DMS114 treated with DMSO at 0.1 percent for 48 hours (cell line): ENCODE measurements around the gene UNC45B.
"Not testable (repeated sequence)": the region's sequence is repeated elsewhere in the genome, so short reads cannot be mapped to it uniquely, and the experiment has no call there.

ENCODE experiments used
- DNase-seq: peaks from one replicate; lab custom pipeline; 2025; ENCODE audit not compliant: unreplicated experiment; lab: John Stamatoyannopoulos, UW

UNC45B gene

GRCh38 chr17:35214192-35214591 lies 66.6 kb downstream of the UNC45B start:
- no peak for DNase-seq

- DNase-seq = no peak
These were observed 67.1 kb downstream of the UNC45B start for GRCh38 chr17:35214631-35215273.

GRCh38 chr17:35217107-35217506 lies 69.5 kb downstream of the UNC45B start:
- no peak for DNase-seq

GRCh38 chr17:35218915-35219314 lies 71.3 kb downstream of the UNC45B start:
- no peak for DNase-seq

- DNase-seq = no peak
These were observed 74.8 kb downstream of the UNC45B start for GRCh38 chr17:35222452-35222851.

- no peak for DNase-seq
These were observed 76.8 kb downstream of the UNC45B start for GRCh38 chr17:35224436-35224835.

- no peak for DNase-seq
These were observed 79.9 kb downstream of the UNC45B start for GRCh38 chr17:35227546-35227945.

GRCh38 chr17:35229638-35230037 lies 82.0 kb downstream of the UNC45B start:
- no peak for DNase-seq

GRCh38 chr17:35234315-35234714 lies 86.7 kb downstream of the UNC45B start:
- DNase-seq = not testable (repeated sequence)

- no peak for DNase-seq
These were observed 87.7 kb downstream of the UNC45B start for GRCh38 chr17:35235289-35235688.

- DNase-seq = no peak
These were observed 88.3 kb downstream of the UNC45B start for GRCh38 chr17:35235917-35236316.

GRCh38 chr17:35236821-35237220 lies 89.2 kb downstream of the UNC45B start:
- no peak for DNase-seq

- DNase-seq = no peak
These were observed 91.2 kb downstream of the UNC45B start for GRCh38 chr17:35238821-35239220.
